ENCODE measurements around the gene ADAP2.

ADAP2 gene

DNA sequence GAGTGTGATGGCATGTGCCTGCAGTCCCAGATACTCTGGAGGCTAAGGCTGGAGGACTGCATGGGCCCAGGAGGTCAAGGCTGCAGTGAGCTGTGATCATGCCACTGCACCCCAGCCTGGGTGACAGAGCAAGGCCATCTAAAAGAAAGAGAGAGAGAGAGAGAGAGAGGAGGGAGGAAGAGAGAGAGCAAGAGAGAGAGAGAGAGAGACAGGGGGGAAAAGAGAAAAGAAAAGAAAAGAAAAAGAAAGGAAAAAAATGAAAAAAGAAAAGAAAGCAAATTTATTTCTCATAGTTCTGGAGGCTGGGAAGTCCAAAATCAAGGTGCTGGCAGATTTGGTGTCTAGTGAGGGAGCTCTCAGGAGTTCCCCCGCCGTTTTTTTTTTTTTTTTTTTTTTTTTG lies 82.4 kb downstream of the ADAP2 start:
- Histone ChIP-seq H3K36me3 (ENCODE audit: control insufficient read depth, insufficient read depth, low read length) (peaks cover 7% of the 10 kb centered on the region; the same call in 1 of the 2 replicates), H3K9me3 (ENCODE audit: control insufficient read depth, insufficient read depth, low read length) (no peaks in the 10 kb centered on the region), H3K27ac (ENCODE audit: low read depth, low read length) (no peak overlapping the region), H3K27me3 (ENCODE audit: control insufficient read depth, insufficient read depth, low read length) (peaks cover 16% of the 10 kb centered on the region), H3K4me1 (ENCODE audit: control insufficient read depth, insufficient read depth, low read length) (no peaks in the 10 kb centered on the region), H3K4me3 (ENCODE audit: low read depth, low read length) (no peak overlapping the region), H3K9ac (ENCODE audit: low read depth, low read length) (no peak overlapping the region)

DNA sequence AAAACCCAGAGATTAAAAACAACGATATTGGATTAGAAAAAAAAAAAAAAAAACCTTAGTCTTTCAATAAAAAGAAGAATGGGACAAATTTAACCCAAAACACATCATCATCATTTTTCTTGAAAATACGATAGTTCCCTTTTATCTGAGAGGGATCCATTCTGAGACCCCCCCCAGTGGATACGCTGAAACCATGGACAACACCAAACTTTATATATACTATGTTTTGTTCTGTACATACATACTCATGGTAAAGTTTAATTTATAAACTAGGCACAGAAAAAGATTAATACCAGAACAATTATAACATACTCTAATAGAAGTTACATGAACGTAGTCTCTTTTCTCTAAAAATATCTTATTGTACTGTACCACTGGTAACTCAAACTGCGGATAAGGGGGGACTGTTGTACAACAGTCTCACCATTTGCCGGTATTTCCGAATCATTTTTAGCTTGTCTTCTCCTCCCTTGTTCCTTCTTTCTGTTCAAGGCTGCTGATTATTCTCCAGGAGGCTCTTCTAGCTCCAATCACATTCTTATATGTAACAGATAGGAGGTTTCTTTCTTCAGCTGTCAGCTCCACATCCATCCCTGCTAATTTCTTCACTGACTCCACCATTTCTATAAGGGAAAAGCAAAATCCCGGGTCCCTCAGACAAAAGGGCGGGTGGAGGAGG lies 86.1 kb downstream of the ADAP2 start:
- H3K27me3 ChIP-seq (ENCODE audit: control insufficient read depth, insufficient read depth, low read length): peaks cover 24% of the 10 kb centered on the region
- H3K27ac ChIP-seq (ENCODE audit: low read depth, low read length): no peak overlapping the region
- peak overlapping the region; percentile 82 for H3K4me3 ChIP-seq (ENCODE audit: low read depth, low read length)
- no peaks in the 10 kb centered on the region for H3K36me3 ChIP-seq (ENCODE audit: control insufficient read depth, insufficient read depth, low read length)
- no peaks in the 10 kb centered on the region for H3K9me3 ChIP-seq (ENCODE audit: control insufficient read depth, insufficient read depth, low read length)
- peak overlapping the region; percentile 61; the same call in 1 of the 2 replicates for H3K9ac ChIP-seq (ENCODE audit: low read depth, low read length)
- no peaks in the 10 kb centered on the region for H3K4me1 ChIP-seq (ENCODE audit: control insufficient read depth, insufficient read depth, low read length)

GRCh38 chr17:31008374-31009041 lies 86.8 kb downstream of the ADAP2 start:
- H3K9ac ChIP-seq (ENCODE audit: low read depth, low read length): peak overlapping the region; percentile 61
- H3K36me3 ChIP-seq (ENCODE audit: control insufficient read depth, insufficient read depth, low read length): no peaks in the 10 kb centered on the region
- peaks cover 24% of the 10 kb centered on the region for H3K27me3 ChIP-seq (ENCODE audit: control insufficient read depth, insufficient read depth, low read length)
- H3K27ac ChIP-seq (ENCODE audit: low read depth, low read length): peak overlapping the region; percentile 12
- H3K4me3 ChIP-seq (ENCODE audit: low read depth, low read length): peak overlapping the region; percentile 82
- H3K4me1 ChIP-seq (ENCODE audit: control insufficient read depth, insufficient read depth, low read length): no peaks in the 10 kb centered on the region
- H3K9me3 ChIP-seq (ENCODE audit: control insufficient read depth, insufficient read depth, low read length): no peaks in the 10 kb centered on the region
